NCI-H187 (cell line): ENCODE data around the gene ZNF593.

Experiments used
- DNase-seq, 2 experiments: peaks; one replicate each; lab custom pipeline; 2025; lab: John Stamatoyannopoulos, UW

The ZNF593 gene

GRCh38 chr1:26210147-26210870 is 40.6 kb downstream of the ZNF593 start:
- no peak for DNase-seq

- DNase-seq = no peak
Measured at GRCh38 chr1:26212726-26213125, 43.0 kb downstream of the ZNF593 start.

- no peak for DNase-seq
Measured at GRCh38 chr1:26213335-26213905, 43.7 kb downstream of the ZNF593 start.

GRCh38 chr1:26215246-26215645 is 45.5 kb downstream of the ZNF593 start:
- DNase-seq = no peak

- DNase-seq = no peak
Measured at GRCh38 chr1:26218906-26219494, 49.3 kb downstream of the ZNF593 start.
